OCI-LY3 (cell line): ENCODE data around the gene IFNL4.

Experiments used
- EZH2phosphoT487 ChIP-seq: fragments of 200-600 bp; shearing (Covaris generic); IDR thresholded peaks from 2 replicates; pipeline ENCODE4 v1.6.1; 2018; ENCODE audit warnings: antibody characterized with exemption, mixed run types, low read depth
- TF ChIP-seq, protein P1 (sequence below): fragments of 200-600, 300-600 bp; sonication (generic); IDR thresholded peaks from 2 replicates; pipeline ENCODE4 v1.5.1; 2014; ENCODE audit warnings: antibody characterized with exemption, low read length, low read depth

GRCh38 chr19:39248806-39249205, at the start of gene IFNL4:
- TF ChIP-seq, protein P1, sequence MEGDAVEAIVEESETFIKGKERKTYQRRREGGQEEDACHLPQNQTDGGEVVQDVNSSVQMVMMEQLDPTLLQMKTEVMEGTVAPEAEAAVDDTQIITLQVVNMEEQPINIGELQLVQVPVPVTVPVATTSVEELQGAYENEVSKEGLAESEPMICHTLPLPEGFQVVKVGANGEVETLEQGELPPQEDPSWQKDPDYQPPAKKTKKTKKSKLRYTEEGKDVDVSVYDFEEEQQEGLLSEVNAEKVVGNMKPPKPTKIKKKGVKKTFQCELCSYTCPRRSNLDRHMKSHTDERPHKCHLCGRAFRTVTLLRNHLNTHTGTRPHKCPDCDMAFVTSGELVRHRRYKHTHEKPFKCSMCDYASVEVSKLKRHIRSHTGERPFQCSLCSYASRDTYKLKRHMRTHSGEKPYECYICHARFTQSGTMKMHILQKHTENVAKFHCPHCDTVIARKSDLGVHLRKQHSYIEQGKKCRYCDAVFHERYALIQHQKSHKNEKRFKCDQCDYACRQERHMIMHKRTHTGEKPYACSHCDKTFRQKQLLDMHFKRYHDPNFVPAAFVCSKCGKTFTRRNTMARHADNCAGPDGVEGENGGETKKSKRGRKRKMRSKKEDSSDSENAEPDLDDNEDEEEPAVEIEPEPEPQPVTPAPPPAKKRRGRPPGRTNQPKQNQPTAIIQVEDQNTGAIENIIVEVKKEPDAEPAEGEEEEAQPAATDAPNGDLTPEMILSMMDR = no peak
- no peak for TF ChIP-seq EZH2phosphoT487
